ENCODE data around the gene GBX1. TPM values are rescaled to one million over a fixed set of nuclear protein-coding genes. Genes with fewer than 3 reads are reported as not detected.

Gene GBX1
- total and polyA plus RNA-seq, 4 donors = 1.3 to 7.3 (median 3.7) TPM

GRCh38 chr7:151110941-151111645 is 56.4 kb downstream of the GBX1 start:
- peak in 3 of 6 donors; percentile 46 to 88 (median 85) for DNase-seq (ENCODE audit: low read depth in 4 of 6, low spot score in 6 of 6)
- H3K27me3 ChIP-seq (ENCODE audit: control insufficient read depth, insufficient read depth, low read length) = peaks cover 3% of the 10 kb centered on the region
- peaks cover 33% of the 10 kb centered on the region for H3K4me1 ChIP-seq (ENCODE audit: control insufficient read depth, insufficient read depth, low read length)
- H3K4me3 ChIP-seq (ENCODE audit: low read depth, low read length) = no peak overlapping the region
- 37% methylated on average over 19 of the region's 20 CpGs for WGBS (ENCODE audit: insufficient coverage)
- H3K36me3 ChIP-seq (ENCODE audit: control insufficient read depth, insufficient read depth, low read length) = peaks cover 38% of the 10 kb centered on the region
- H3K9me3 ChIP-seq (ENCODE audit: control insufficient read depth, insufficient read depth, low read length) = no peaks in the 10 kb centered on the region
- H3K27ac ChIP-seq (ENCODE audit: low read depth, low read length) = no peak overlapping the region

GRCh38 chr7:151110236-151110940 is 57.1 kb downstream of the GBX1 start:
- Histone ChIP-seq H3K4me3 (ENCODE audit: low read depth, low read length) (no peak overlapping the region), H3K27ac (ENCODE audit: low read depth, low read length) (no peak overlapping the region), H3K9me3 (ENCODE audit: control insufficient read depth, insufficient read depth, low read length) (no peaks in the 10 kb centered on the region), H3K27me3 (ENCODE audit: control insufficient read depth, insufficient read depth, low read length) (peaks cover 3% of the 10 kb centered on the region), H3K4me1 (ENCODE audit: control insufficient read depth, insufficient read depth, low read length) (peaks cover 29% of the 10 kb centered on the region), H3K36me3 (ENCODE audit: control insufficient read depth, insufficient read depth, low read length) (peaks cover 35% of the 10 kb centered on the region)
- DNase-seq (ENCODE audit: low read depth in 4 of 6, low spot score in 6 of 6) = no peak
- WGBS (ENCODE audit: insufficient coverage) = 74% methylated on average over 11 of the region's 11 CpGs

GRCh38 chr7:151109094-151110048 is 58.1 kb downstream of the GBX1 start:
- Histone ChIP-seq H3K27me3 (ENCODE audit: control insufficient read depth, insufficient read depth, low read length) (peaks cover 3% of the 10 kb centered on the region), H3K36me3 (ENCODE audit: control insufficient read depth, insufficient read depth, low read length) (peaks cover 40% of the 10 kb centered on the region), H3K27ac (ENCODE audit: low read depth, low read length) (no peak overlapping the region), H3K4me1 (ENCODE audit: control insufficient read depth, insufficient read depth, low read length) (peaks cover 32% of the 10 kb centered on the region), H3K9me3 (ENCODE audit: control insufficient read depth, insufficient read depth, low read length) (no peaks in the 10 kb centered on the region), H3K4me3 (ENCODE audit: low read depth, low read length) (no peak overlapping the region)
- 76% methylated on average over 15 of the region's 15 CpGs for WGBS (ENCODE audit: insufficient coverage)
- no peak for DNase-seq (ENCODE audit: low read depth in 4 of 6, low spot score in 6 of 6)

GRCh38 chr7:151107882-151108281 is 59.6 kb downstream of the GBX1 start:
- Histone ChIP-seq H3K4me1 (ENCODE audit: control insufficient read depth, insufficient read depth, low read length) (peaks cover 19% of the 10 kb centered on the region), H3K4me3 (ENCODE audit: low read depth, low read length) (no peak overlapping the region), H3K9me3 (ENCODE audit: control insufficient read depth, insufficient read depth, low read length) (no peaks in the 10 kb centered on the region), H3K27me3 (ENCODE audit: control insufficient read depth, insufficient read depth, low read length) (no peaks in the 10 kb centered on the region), H3K36me3 (ENCODE audit: control insufficient read depth, insufficient read depth, low read length) (peaks cover 37% of the 10 kb centered on the region), H3K27ac (ENCODE audit: low read depth, low read length) (no peak overlapping the region)
- no peak for DNase-seq (ENCODE audit: low read depth in 4 of 6, low spot score in 6 of 6)
- 78% methylated on average over 7 of the region's 10 CpGs for WGBS (ENCODE audit: insufficient coverage)

- no peaks in the 10 kb centered on the region for H3K27me3 ChIP-seq (ENCODE audit: control insufficient read depth, insufficient read depth, low read length)
- H3K4me1 ChIP-seq (ENCODE audit: control insufficient read depth, insufficient read depth, low read length) = peaks cover 13% of the 10 kb centered on the region
- DNase-seq (ENCODE audit: low read depth in 4 of 6, low spot score in 6 of 6) = no peak
- no peaks in the 10 kb centered on the region for H3K9me3 ChIP-seq (ENCODE audit: control insufficient read depth, insufficient read depth, low read length)
- peaks cover 43% of the 10 kb centered on the region for H3K36me3 ChIP-seq (ENCODE audit: control insufficient read depth, insufficient read depth, low read length)
- H3K4me3 ChIP-seq (ENCODE audit: low read depth, low read length) = no peak overlapping the region
- H3K27ac ChIP-seq (ENCODE audit: low read depth, low read length) = no peak overlapping the region
- WGBS (ENCODE audit: insufficient coverage) = 64% methylated on average over 18 of the region's 23 CpGs
These were observed 62.9 kb downstream of the GBX1 start for GRCh38 chr7:151104411-151105235.

GRCh38 chr7:151103973-151104372 is 63.5 kb downstream of the GBX1 start:
- Histone ChIP-seq H3K9me3 (ENCODE audit: control insufficient read depth, insufficient read depth, low read length) (no peaks in the 10 kb centered on the region), H3K36me3 (ENCODE audit: control insufficient read depth, insufficient read depth, low read length) (peaks cover 42% of the 10 kb centered on the region), H3K4me3 (ENCODE audit: low read depth, low read length) (no peak overlapping the region), H3K27ac (ENCODE audit: low read depth, low read length) (no peak overlapping the region), H3K27me3 (ENCODE audit: control insufficient read depth, insufficient read depth, low read length) (no peaks in the 10 kb centered on the region), H3K4me1 (ENCODE audit: control insufficient read depth, insufficient read depth, low read length) (peaks cover 13% of the 10 kb centered on the region)
- no CpG with 5 or more reads among the region's 12 CpGs for WGBS (ENCODE audit: insufficient coverage)
- peak in 1 of 6 donors; percentile 68 for DNase-seq (ENCODE audit: low read depth in 4 of 6, low spot score in 6 of 6)

GRCh38 chr7:151102991-151103390 is 64.5 kb downstream of the GBX1 start:
- WGBS (ENCODE audit: insufficient coverage) = 76% methylated on average over 2 of the region's 3 CpGs
- H3K27ac ChIP-seq (ENCODE audit: low read depth, low read length) = no peak overlapping the region

GRCh38 chr7:151101621-151102396 is 65.7 kb downstream of the GBX1 start:
- 85% methylated on average over 19 of the region's 24 CpGs for WGBS (ENCODE audit: insufficient coverage)
- Histone ChIP-seq H3K4me3 (ENCODE audit: low read depth, low read length) (no peak overlapping the region), H3K27me3 (ENCODE audit: control insufficient read depth, insufficient read depth, low read length) (no peaks in the 10 kb centered on the region), H3K27ac (ENCODE audit: low read depth, low read length) (no peak overlapping the region), H3K9me3 (ENCODE audit: control insufficient read depth, insufficient read depth, low read length) (no peaks in the 10 kb centered on the region), H3K36me3 (ENCODE audit: control insufficient read depth, insufficient read depth, low read length) (peaks cover 36% of the 10 kb centered on the region), H3K4me1 (ENCODE audit: control insufficient read depth, insufficient read depth, low read length) (peaks cover 13% of the 10 kb centered on the region)
- DNase-seq (ENCODE audit: low read depth in 4 of 6, low spot score in 6 of 6) = no peak

More at GRCh38 chr7:151102991-151103390, 64.5 kb downstream of the GBX1 start:
- H3K9me3 ChIP-seq (ENCODE audit: control insufficient read depth, insufficient read depth, low read length) = no peaks in the 10 kb centered on the region
- no peak overlapping the region for H3K4me3 ChIP-seq (ENCODE audit: low read depth, low read length)
- H3K36me3 ChIP-seq (ENCODE audit: control insufficient read depth, insufficient read depth, low read length) = peaks cover 36% of the 10 kb centered on the region
- peaks cover 13% of the 10 kb centered on the region for H3K4me1 ChIP-seq (ENCODE audit: control insufficient read depth, insufficient read depth, low read length)
- DNase-seq (ENCODE audit: low read depth in 4 of 6, low spot score in 6 of 6) = no peak
- no peaks in the 10 kb centered on the region for H3K27me3 ChIP-seq (ENCODE audit: control insufficient read depth, insufficient read depth, low read length)

All from spinal cord (tissue), 10 donors.